HG02588 (cell line): Measurements from ENCODE around the gene DCDC2C.
"Not testable (repeated sequence)": the region's sequence is repeated elsewhere in the genome, so short reads cannot be mapped to it uniquely, and the experiment has no call there.

Experiments
- ATAC-seq: cut with Tn5 transposase; IDR thresholded peaks from one replicate; pipeline ENCODE4 v1.9.1; 2021; ENCODE audit warnings: mild to moderate bottlenecking, moderate library complexity; ENCODE audit not compliant: unreplicated experiment

The DCDC2C gene

GRCh38 chr2:3703236-3703756, at the start of gene DCDC2C:
DCDC2C (plus strand) TSS chr2:3703575; CDS start chr2:3703752, 177 bp downstream.
- no peak for ATAC-seq

GRCh38 chr2:3654011-3654410, 49.4 kb upstream of the DCDC2C start:
- ATAC-seq = no peak

GRCh38 chr2:3654531-3655225, 48.7 kb upstream of the DCDC2C start:
- no peak for ATAC-seq

- ATAC-seq = no peak
Observed at GRCh38 chr2:3655871-3656761, 47.3 kb upstream of the DCDC2C start.

- no peak for ATAC-seq
Observed at GRCh38 chr2:3656762-3657721, 46.3 kb upstream of the DCDC2C start.

GRCh38 chr2:3657881-3658280, 45.5 kb upstream of the DCDC2C start, which contains the start of gene ALLC:
ALLC (plus strand) TSS chr2:3658200; CDS start chr2:3671158, 12,958 bp downstream.
- ATAC-seq = no peak

GRCh38 chr2:3659447-3660432, 43.6 kb upstream of the DCDC2C start:
- no peak for ATAC-seq

- ATAC-seq = not testable (repeated sequence)
Observed at GRCh38 chr2:3660640-3661039, 42.7 kb upstream of the DCDC2C start.

GRCh38 chr2:3661149-3661660, 42.2 kb upstream of the DCDC2C start:
- ATAC-seq = no peak

GRCh38 chr2:3662239-3662638, 41.1 kb upstream of the DCDC2C start:
- no peak for ATAC-seq

GRCh38 chr2:3664118-3664517, 39.3 kb upstream of the DCDC2C start:
- ATAC-seq = no peak

- no peak for ATAC-seq
Observed at GRCh38 chr2:3664925-3665324, 38.5 kb upstream of the DCDC2C start.

GRCh38 chr2:3665886-3666612, 37.3 kb upstream of the DCDC2C start:
- ATAC-seq = no peak

GRCh38 chr2:3666613-3666975, 36.8 kb upstream of the DCDC2C start:
- no peak for ATAC-seq

GRCh38 chr2:3667151-3667631, 36.2 kb upstream of the DCDC2C start:
- ATAC-seq = no peak

GRCh38 chr2:3669656-3670055, 33.7 kb upstream of the DCDC2C start:
- ATAC-seq = no peak

- no peak for ATAC-seq
Observed at GRCh38 chr2:3670376-3670775, 33.0 kb upstream of the DCDC2C start.

GRCh38 chr2:3670941-3671340, 32.4 kb upstream of the DCDC2C start:
- ATAC-seq = no peak
